SK-MEL-5 (cell line): ENCODE results near the gene ADAMTSL2. TPM values are rescaled to one million over a fixed set of nuclear protein-coding genes. Genes with fewer than 3 reads are reported as not detected.

Experiments used
- DNase-seq: peaks from one replicate; pipeline ENCODE4 v3.0.0-alpha.2; 2016; ENCODE audit warnings: low read depth, low spot score
- in situ Hi-C: cut with HindIII; loops from 2 replicates; pipeline ENCODE4 v1.10.0; 2016; ENCODE audit warnings: low sequenced_read_pairs, high pct_unique_total_duplicates, low pct_unique_long_range_greater_than_20kb
- total RNA-seq: library from RNA; depleted of rRNA; stranded (reverse); fragments of >200 nt; shearing (Covaris generic); gene quantifications from 2 replicates; pipeline ENCODE4 v1.2.3, GENCODE V29; 2014

Gene ADAMTSL2
- total RNA-seq, 1 experiment from 2014 or later, result 1.1 TPM

DNA sequence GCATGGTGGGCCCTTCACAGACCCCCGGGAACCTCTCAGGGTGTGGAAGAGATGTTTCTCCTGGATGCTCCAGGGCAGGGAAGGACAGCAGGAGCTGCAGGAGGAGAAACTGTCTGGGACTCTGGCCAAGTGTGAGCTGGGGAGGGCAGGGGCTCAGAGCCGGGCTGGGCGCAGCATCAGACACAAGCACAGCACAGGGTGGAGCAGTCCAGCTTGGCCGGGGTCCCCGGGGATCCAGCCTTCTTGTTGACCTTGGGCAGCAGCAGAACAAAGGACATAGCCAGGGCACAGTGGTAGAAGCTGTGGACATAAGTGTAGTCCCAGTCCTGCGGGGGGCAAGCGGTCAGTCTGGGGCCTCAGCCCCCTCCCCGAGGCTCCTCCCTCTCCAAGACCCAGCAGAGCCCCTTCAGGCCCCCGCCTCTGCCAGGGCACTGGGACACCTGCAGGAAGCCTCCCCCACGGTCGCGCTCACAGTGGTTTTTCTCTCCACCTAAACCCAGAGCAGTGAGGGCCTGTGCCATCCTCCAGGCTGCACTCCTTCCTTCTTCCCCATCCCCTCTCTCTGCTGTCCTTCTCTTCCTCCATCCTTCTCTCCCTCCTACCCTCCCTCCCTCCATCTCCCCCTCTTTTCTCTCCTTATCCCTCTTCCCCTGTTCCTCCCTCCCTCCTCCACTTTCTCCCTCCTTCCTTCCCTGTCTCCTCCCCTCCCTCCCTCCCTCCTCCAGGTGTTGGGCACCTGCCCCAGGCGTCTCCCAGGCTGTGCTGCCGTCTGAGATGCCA, 19.9 kb upstream of the ADAMTSL2 start:
- no peak for DNase-seq
- in situ Hi-C loops, result no loop called here

GRCh38 chr9:133515240-133515610, 19.3 kb upstream of the ADAMTSL2 start:
- in situ Hi-C loops, result no loop called here
- no peak for DNase-seq

- in situ Hi-C loops, result no loop called here
Observed at GRCh38 chr9:133515615-133516255, 18.8 kb upstream of the ADAMTSL2 start.

GRCh38 chr9:133516256-133516960, 18.1 kb upstream of the ADAMTSL2 start:
- in situ Hi-C loops, result no loop called here

More at GRCh38 chr9:133515615-133516255, 18.8 kb upstream of the ADAMTSL2 start:
- DNase-seq, result no peak

DNA sequence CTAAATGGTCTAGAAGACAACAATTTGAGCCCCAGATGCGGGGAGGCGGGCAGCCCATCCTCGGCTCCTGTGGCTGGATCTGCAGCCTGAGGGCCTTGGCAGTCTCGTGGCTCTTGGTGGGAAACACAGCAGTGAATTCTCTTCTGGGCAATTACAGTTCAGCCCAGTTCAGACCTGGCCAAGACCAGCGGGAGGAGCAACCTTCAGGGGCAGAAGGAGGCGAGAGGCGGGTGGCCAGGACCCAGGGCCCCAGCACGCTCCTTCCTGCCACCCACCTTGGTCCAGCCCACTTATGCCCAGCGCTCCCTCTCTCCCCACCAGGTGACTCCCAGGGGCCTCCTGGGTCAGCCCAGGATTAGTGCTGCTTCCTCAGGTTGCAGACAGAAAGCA, 17.5 kb upstream of the ADAMTSL2 start:
- in situ Hi-C loops, result no loop called here
- no peak for DNase-seq

More at GRCh38 chr9:133516256-133516960, 18.1 kb upstream of the ADAMTSL2 start:
- no peak for DNase-seq

GRCh38 chr9:133517711-133518110, 16.8 kb upstream of the ADAMTSL2 start:
- in situ Hi-C loops, result no loop called here
- no peak for DNase-seq

- no peak for DNase-seq
- in situ Hi-C loops, result no loop called here
Observed at GRCh38 chr9:133518200-133518599, 16.3 kb upstream of the ADAMTSL2 start.

DNA sequence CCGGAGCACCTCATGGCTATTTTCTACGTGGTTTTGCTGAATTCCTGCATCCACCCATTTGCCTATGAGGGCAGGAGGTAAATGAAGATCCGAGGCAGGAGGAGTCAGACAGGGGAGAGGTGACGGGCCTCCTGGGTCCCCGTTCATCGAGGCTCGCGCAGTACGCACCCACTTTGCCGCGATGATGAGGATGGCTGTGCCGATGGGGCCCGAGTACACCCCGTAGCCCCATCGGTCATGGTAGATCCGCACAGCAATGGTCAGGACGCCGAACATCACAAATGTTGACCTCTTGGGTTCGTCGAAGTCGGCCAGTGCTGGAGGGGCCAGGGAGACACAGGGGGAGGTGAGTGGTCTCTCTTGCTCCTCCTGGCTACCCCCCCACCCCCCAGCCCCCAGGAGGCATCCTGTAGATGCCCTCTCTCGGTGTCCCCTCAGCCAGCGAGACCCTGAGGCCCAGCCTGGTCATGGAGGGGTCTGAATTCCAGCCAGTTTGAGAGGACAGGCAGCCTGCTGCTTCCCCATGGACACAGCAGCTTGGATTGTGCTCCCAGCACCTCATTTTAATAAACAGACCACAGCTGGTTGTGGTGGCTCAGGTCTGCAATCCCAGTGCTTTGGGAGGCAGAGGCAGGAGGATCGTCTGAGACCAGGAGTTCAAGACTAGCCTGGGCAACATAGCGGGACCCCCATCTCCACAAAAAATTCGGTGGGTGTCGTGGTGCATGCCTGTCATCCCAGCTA, 15.6 kb upstream of the ADAMTSL2 start:
- in situ Hi-C loops, result no loop called here
- no peak for DNase-seq

DNA sequence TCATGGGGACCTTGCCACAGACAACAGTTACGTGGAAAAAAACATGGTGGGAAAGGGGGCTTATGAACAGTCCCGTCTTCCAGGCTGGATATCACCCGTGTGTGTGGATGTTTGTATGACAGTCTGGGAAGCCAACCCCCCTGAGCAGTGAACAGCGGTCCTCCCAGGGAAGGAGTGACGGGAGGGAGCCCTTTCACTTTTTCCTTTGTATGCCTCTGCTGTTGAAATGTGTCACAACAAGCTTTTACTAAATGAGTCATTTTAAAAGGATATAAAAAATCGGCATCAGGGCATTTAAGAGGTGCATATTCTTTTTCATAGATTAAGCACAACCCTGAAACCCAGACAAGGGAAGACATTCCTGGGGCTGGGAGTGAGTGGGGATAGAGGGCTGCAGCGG, 14.8 kb upstream of the ADAMTSL2 start:
- in situ Hi-C loops, result no loop called here
- no peak for DNase-seq

GRCh38 chr9:133520121-133520835, 14.2 kb upstream of the ADAMTSL2 start:
- DNase-seq, result no peak
- in situ Hi-C loops, result no loop called here

- no peak for DNase-seq
- in situ Hi-C loops, result no loop called here
Observed at GRCh38 chr9:133521122-133522072, 13.1 kb upstream of the ADAMTSL2 start.

GRCh38 chr9:133522073-133522910, 12.2 kb upstream of the ADAMTSL2 start:
- in situ Hi-C loops, result no loop called here
- DNase-seq, result no peak

DNA sequence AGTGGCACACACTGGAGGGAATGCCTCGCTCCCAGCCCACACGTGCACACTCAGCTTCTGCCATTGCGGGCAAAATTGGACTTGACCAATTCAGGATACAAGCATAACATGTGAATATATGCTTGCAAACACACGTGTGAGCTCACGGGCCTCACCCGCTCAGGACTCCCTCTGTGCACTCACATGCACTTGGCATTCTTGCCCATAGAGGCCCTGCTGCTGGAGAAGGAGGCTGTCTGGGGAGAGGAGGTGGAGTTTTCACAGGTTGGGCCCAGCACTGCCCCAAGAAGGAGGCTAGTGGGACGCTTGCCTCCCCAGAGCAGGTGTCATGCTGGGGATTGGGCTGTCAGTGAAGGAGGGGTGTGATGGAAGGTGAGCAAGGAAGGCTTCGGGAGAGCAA, 11.4 kb upstream of the ADAMTSL2 start:
- in situ Hi-C loops, result no loop called here
- DNase-seq, result no peak

GRCh38 chr9:133524146-133524545, 10.4 kb upstream of the ADAMTSL2 start:
- in situ Hi-C loops, result no loop called here
- no peak for DNase-seq

DNA sequence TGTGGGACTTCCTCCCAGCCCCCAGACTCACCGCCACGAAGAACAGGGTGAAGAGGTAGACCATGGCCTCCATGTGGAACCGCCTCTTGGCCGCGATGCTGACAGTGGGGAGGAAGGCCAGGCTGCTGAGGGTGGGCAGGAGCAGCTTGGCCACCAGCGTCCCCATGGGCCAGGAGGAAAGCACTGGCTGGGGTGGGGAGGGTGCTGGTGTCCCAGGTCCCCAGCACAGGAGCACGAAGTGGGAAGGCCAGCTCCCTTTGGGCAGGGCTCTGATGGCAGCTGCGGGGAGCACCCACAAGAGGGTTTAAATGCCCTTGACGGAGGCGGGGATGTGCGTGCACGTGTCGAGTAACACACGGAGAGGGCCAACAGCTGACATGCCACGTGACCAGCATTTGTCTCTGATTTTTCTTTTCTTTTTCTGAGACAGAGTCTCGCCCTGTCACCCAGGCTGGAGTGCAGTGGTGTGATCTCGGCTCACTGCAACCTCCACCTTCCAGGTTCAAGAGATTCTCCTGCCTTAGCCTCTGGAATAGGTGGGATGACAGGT, 9.8 kb upstream of the ADAMTSL2 start, which contains the start of gene MYMK:
Gene MYMK, minus strand, starts transcription at position 281 of the 550 bp plus-strand sequence. Its CDS starts 115 bp downstream, at position 166.
- in situ Hi-C loops, result no loop called here

More for the DNA sequence above, 9.8 kb upstream of the ADAMTSL2 start, which contains the start of gene MYMK:
- no peak for DNase-seq
